DND-41 (cell line): ENCODE results near the gene NCK2.

Source experiments
- EZH2 ChIP-seq: IDR thresholded peaks from 3 replicates; pipeline ENCODE4 v1.6.1; 2012; ENCODE audit warnings: borderline replicate concordance, low read depth, mild to moderate bottlenecking, moderate library complexity, low read length, inconsistent platforms; ENCODE audit not compliant: severe bottlenecking
- TF ChIP-seq, protein P1 (sequence below): IDR thresholded peaks from 2 replicates; pipeline ENCODE4 v1.5.1; 2012; ENCODE audit warnings: borderline replicate concordance, low read length, moderate library complexity, mild to moderate bottlenecking; ENCODE audit not compliant: poor library complexity, severe bottlenecking; ENCODE audit errors: extremely low read depth

DNA sequence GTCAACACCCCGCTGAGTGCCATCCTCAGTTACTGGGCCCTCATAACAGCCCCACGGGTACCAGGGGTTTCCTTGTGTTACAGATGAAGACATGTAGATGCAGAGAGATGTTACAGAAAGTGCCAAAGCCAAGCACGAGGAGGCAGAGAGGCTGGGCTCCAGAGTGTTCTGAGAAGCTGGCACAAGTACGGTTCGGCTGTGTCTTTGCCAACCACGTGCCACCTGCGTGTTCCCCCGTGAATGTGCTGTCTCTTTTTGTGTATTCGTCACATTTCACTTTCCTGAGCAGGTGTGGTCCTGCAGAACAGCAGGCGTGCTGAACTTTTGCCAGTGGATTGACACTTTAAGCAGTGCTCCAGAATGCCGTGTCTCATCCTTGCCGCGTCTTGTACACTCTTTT is 124.6 kb downstream of the NCK2 start:
- TF ChIP-seq EZH2: no peak
- TF ChIP-seq, protein P1, sequence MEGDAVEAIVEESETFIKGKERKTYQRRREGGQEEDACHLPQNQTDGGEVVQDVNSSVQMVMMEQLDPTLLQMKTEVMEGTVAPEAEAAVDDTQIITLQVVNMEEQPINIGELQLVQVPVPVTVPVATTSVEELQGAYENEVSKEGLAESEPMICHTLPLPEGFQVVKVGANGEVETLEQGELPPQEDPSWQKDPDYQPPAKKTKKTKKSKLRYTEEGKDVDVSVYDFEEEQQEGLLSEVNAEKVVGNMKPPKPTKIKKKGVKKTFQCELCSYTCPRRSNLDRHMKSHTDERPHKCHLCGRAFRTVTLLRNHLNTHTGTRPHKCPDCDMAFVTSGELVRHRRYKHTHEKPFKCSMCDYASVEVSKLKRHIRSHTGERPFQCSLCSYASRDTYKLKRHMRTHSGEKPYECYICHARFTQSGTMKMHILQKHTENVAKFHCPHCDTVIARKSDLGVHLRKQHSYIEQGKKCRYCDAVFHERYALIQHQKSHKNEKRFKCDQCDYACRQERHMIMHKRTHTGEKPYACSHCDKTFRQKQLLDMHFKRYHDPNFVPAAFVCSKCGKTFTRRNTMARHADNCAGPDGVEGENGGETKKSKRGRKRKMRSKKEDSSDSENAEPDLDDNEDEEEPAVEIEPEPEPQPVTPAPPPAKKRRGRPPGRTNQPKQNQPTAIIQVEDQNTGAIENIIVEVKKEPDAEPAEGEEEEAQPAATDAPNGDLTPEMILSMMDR: no peak
